GM08714 (cell line): ENCODE data around the gene SPATA3.
"Not testable (repeated sequence)": the region's sequence is repeated elsewhere in the genome, so short reads cannot be mapped to it uniquely, and the experiment has no call there.

Experiments
- H3K4me3 ChIP-seq: fragments of 200-500 bp; sonication (Bioruptor generic); 2 replicates; pipeline ENCODE4 v1.5.1; 2014; ENCODE audit warnings: mild to moderate bottlenecking, low read length, inconsistent platforms
- ZNF274 ChIP-seq: IDR thresholded peaks from 2 replicates; pipeline ENCODE4 v1.6.1; 2012; ENCODE audit warnings: mild to moderate bottlenecking, low read depth, low read length

The SPATA3 gene

GRCh38 chr2:230958820-230959756, 36.8 kb upstream of the SPATA3 start:
- TF ChIP-seq ZNF274: no peak
- H3K4me3 ChIP-seq: no peak overlapping the region

GRCh38 chr2:230960026-230960425, 35.9 kb upstream of the SPATA3 start:
- no peak overlapping the region for H3K4me3 ChIP-seq
- no peak for TF ChIP-seq ZNF274

- H3K4me3 ChIP-seq: no peak overlapping the region
- TF ChIP-seq ZNF274: no peak
Measured at GRCh38 chr2:230961091-230961491, 34.8 kb upstream of the SPATA3 start.

GRCh38 chr2:230964136-230964730, 31.7 kb upstream of the SPATA3 start:
- no peak for TF ChIP-seq ZNF274
- H3K4me3 ChIP-seq: no peak overlapping the region

GRCh38 chr2:230967113-230967512, 28.8 kb upstream of the SPATA3 start:
- TF ChIP-seq ZNF274: no peak
- H3K4me3 ChIP-seq: no peak overlapping the region

GRCh38 chr2:230968314-230968713, 27.6 kb upstream of the SPATA3 start:
- H3K4me3 ChIP-seq: not testable (repeated sequence)

GRCh38 chr2:230968921-230969658, 26.8 kb upstream of the SPATA3 start:
- H3K4me3 ChIP-seq: no peak overlapping the region
- TF ChIP-seq ZNF274: no peak

- no peak for TF ChIP-seq ZNF274
- H3K4me3 ChIP-seq: no peak overlapping the region
Measured at GRCh38 chr2:230969659-230970015, 26.3 kb upstream of the SPATA3 start.

GRCh38 chr2:230972046-230972445, 23.9 kb upstream of the SPATA3 start:
- no peak for TF ChIP-seq ZNF274
- no peak overlapping the region for H3K4me3 ChIP-seq

- H3K4me3 ChIP-seq: peak overlapping the region; percentile 6; the same call in 1 of the 2 replicates
- no peak for TF ChIP-seq ZNF274
Measured at GRCh38 chr2:230974096-230974913, 21.6 kb upstream of the SPATA3 start.

- TF ChIP-seq ZNF274: no peak
- H3K4me3 ChIP-seq: no peak overlapping the region
Measured at GRCh38 chr2:230975927-230976326, 20.0 kb upstream of the SPATA3 start.

- no peak for TF ChIP-seq ZNF274
- H3K4me3 ChIP-seq: no peak overlapping the region; the same call in 1 of the 2 replicates
Measured at GRCh38 chr2:230976671-230977171, 19.2 kb upstream of the SPATA3 start.

GRCh38 chr2:230980468-230980867, 15.5 kb upstream of the SPATA3 start:
- H3K4me3 ChIP-seq: no peak overlapping the region
- TF ChIP-seq ZNF274: no peak

GRCh38 chr2:230981704-230982103, 14.2 kb upstream of the SPATA3 start:
- no peak overlapping the region for H3K4me3 ChIP-seq
- no peak for TF ChIP-seq ZNF274
